VCaP (cell line): ENCODE measurements around the gene HCAR3.
"Not testable (repeated sequence)": the region's sequence is repeated elsewhere in the genome, so short reads cannot be mapped to it uniquely, and the experiment has no call there.

Experiments
- H3K27ac ChIP-seq: fragments of 450-650 bp; 2 replicates; pipeline ENCODE4 v1.5.1; 2017
- CTCF ChIP-seq: fragments of 450-650 bp; conservative IDR thresholded peaks from 2 replicates; pipeline ENCODE4 v1.5.1; 2017; ENCODE audit warnings: mild to moderate bottlenecking, moderate library complexity

The HCAR3 gene

GRCh38 chr12:122681814-122682213 is 34.8 kb downstream of the HCAR3 start:
- TF ChIP-seq CTCF, result no peak
- H3K27ac ChIP-seq, result no peak overlapping the region

- H3K27ac ChIP-seq, result not testable (repeated sequence)
Observed at GRCh38 chr12:122680989-122681388, 35.6 kb downstream of the HCAR3 start.

GRCh38 chr12:122676781-122677180 is 39.8 kb downstream of the HCAR3 start:
- not testable (repeated sequence) for H3K27ac ChIP-seq

GRCh38 chr12:122676015-122676414 is 40.6 kb downstream of the HCAR3 start:
- not testable (repeated sequence) for H3K27ac ChIP-seq

GRCh38 chr12:122672515-122672914 is 44.1 kb downstream of the HCAR3 start:
- H3K27ac ChIP-seq, result no peak overlapping the region
- no peak for TF ChIP-seq CTCF

DNA sequence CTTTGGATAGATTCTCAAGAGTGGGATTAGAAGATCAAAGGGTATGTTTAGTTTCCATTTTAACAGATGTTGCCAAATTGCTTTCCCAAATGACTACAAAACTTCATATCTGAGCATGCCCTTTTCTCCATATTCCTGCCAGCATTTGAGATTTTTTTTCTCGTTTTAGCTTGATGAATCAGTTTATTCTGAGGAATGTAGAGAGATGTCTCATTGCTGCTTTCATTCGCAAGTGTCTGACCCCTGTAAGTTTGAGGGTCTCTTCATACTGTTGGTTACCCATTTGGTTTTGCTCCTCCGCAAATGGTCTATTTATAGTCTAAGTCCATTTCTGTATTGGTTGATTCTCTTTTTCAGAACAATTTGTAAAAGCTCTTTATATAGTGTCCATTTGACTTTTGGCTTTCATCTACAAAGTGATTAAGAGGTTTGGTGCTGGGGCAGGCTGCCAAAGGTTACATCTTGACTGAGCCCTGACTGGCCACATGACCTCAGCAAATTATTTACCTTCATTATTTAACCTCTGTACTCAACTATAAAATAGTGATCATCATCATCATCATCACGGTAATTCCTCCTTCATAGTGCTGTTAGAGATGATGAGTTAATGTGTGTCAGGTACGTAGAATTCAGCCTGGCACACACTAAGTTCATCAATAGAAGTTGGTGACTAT is 47.1 kb downstream of the HCAR3 start:
- peak overlapping the region; percentile 35; the same call in 1 of the 2 replicates for H3K27ac ChIP-seq
- no peak for TF ChIP-seq CTCF

GRCh38 chr12:122668268-122668667 is 48.3 kb downstream of the HCAR3 start:
- no peak for TF ChIP-seq CTCF
- H3K27ac ChIP-seq, result no peak overlapping the region

DNA sequence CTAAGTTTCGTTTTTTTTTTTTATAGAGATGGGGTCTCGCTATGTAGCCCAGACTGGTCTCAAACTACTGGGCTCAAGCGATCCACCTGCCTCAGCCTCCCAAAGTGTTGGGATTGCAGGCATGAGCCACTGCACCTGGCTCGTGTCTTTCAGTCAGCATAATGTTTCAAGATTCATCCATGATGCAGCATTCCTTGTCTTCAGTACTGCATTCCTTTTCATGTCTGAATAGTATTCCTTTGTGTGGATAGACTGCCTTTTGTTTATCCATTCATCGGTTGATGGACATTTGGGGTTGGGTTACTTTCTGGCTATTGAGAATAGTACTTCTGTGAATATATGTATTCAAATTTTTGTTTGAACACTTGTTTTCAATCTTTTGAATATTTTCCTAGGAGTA is 50.9 kb downstream of the HCAR3 start:
- TF ChIP-seq CTCF, result no peak
- no peak overlapping the region for H3K27ac ChIP-seq

- no peak for TF ChIP-seq CTCF
Observed at GRCh38 chr12:122665349-122665748, 51.3 kb downstream of the HCAR3 start.

More at GRCh38 chr12:122665349-122665748, 51.3 kb downstream of the HCAR3 start:
- no peak overlapping the region for H3K27ac ChIP-seq
